OCI-LY3 (cell line): ENCODE results near the gene RRAGD.
"Not testable (repeated sequence)": the region's sequence is repeated elsewhere in the genome, so short reads cannot be mapped to it uniquely, and the experiment has no call there.

ENCODE experiments used
- H2AFZ ChIP-seq: fragments of 200-600, 300-600 bp; shearing (Covaris generic); 2 replicates; pipeline ENCODE4 v1.6.0; 2014; ENCODE audit warnings: antibody characterized with exemption, low read depth, low read length
- H3K27ac ChIP-seq: fragments of 200-600, 300-600 bp; sonication (generic); 2 replicates; pipeline ENCODE4 v1.5.1; 2014; ENCODE audit warnings: mild to moderate bottlenecking, low read length, moderate library complexity, mixed read lengths
- H3K27me3 ChIP-seq: fragments of 200-600, 300-600 bp; sonication (generic); 2 replicates; pipeline ENCODE4 v1.6.1; 2014; ENCODE audit warnings: low read depth, low read length, mixed read lengths
- H3K36me3 ChIP-seq: fragments of 200-600, 300-600 bp; sonication (generic); replicated peaks from 2 replicates; pipeline ENCODE3; 2014; ENCODE audit warnings: low read depth, low read length, mixed read lengths
- H3K4me1 ChIP-seq: fragments of 300-600, 200-600 bp; sonication (generic); 2 replicates; pipeline ENCODE4 v1.6.1; 2014; ENCODE audit warnings: low read length, mixed read lengths
- H3K4me2 ChIP-seq: fragments of 200-600, 300-600 bp; sonication (generic); 2 replicates; pipeline ENCODE4 v1.6.1; 2014; ENCODE audit warnings: low read length, mixed read lengths
- H3K4me3 ChIP-seq: fragments of 300-600, 200-600 bp; sonication (generic); 2 replicates; pipeline ENCODE4 v1.5.1; 2014; ENCODE audit warnings: antibody characterized with exemption, mild to moderate bottlenecking, low read length, moderate library complexity
- H3K79me2 ChIP-seq: fragments of 300-600, 200-600 bp; shearing (Covaris generic); 2 replicates; pipeline ENCODE4 v1.6.1; 2014; ENCODE audit warnings: mild to moderate bottlenecking, low read length, mixed read lengths
- H3K9ac ChIP-seq: fragments of 300-600, 200-600 bp; shearing (Covaris generic); 2 replicates; pipeline ENCODE4 v1.6.0; 2014; ENCODE audit warnings: mild to moderate bottlenecking, low read length, moderate library complexity
- H3K9me3 ChIP-seq: fragments of 200-600, 300-600 bp; shearing (Covaris generic); 2 replicates; pipeline ENCODE4 v1.6.1; 2014; ENCODE audit warnings: low read length, mixed read lengths; ENCODE audit not compliant: insufficient read depth
- H4K20me1 ChIP-seq: fragments of 200-600, 300-600 bp; sonication (generic); 2 replicates; pipeline ENCODE4 v1.6.1; 2016; ENCODE audit warnings: low read length, mixed read lengths; ENCODE audit not compliant: insufficient read depth
- EZH2phosphoT487 ChIP-seq: fragments of 200-600 bp; shearing (Covaris generic); IDR thresholded peaks from 2 replicates; pipeline ENCODE4 v1.6.1; 2018; ENCODE audit warnings: antibody characterized with exemption, mixed run types, low read depth
- TF ChIP-seq, protein P1 (sequence below): fragments of 200-600, 300-600 bp; sonication (generic); IDR thresholded peaks from 2 replicates; pipeline ENCODE4 v1.5.1; 2014; ENCODE audit warnings: antibody characterized with exemption, low read length, low read depth

RRAGD gene

GRCh38 chr6:89400912-89401399, 11.1 kb downstream of the RRAGD start:
- H3K36me3 ChIP-seq = no peaks in the 10 kb centered on the region
- H3K9me3 ChIP-seq = no peaks in the 10 kb centered on the region
- H3K4me2 ChIP-seq = no peak overlapping the region
- H3K27me3 ChIP-seq = no peaks in the 10 kb centered on the region
- no peak overlapping the region for H3K4me3 ChIP-seq
- no peak overlapping the region for H3K27ac ChIP-seq
- H3K9ac ChIP-seq = no peak overlapping the region
- H4K20me1 ChIP-seq = 0 out of 2 replicates have a peak, but pooled peaks cover 5% of the 10 kb centered on the region
- TF ChIP-seq, protein P1, sequence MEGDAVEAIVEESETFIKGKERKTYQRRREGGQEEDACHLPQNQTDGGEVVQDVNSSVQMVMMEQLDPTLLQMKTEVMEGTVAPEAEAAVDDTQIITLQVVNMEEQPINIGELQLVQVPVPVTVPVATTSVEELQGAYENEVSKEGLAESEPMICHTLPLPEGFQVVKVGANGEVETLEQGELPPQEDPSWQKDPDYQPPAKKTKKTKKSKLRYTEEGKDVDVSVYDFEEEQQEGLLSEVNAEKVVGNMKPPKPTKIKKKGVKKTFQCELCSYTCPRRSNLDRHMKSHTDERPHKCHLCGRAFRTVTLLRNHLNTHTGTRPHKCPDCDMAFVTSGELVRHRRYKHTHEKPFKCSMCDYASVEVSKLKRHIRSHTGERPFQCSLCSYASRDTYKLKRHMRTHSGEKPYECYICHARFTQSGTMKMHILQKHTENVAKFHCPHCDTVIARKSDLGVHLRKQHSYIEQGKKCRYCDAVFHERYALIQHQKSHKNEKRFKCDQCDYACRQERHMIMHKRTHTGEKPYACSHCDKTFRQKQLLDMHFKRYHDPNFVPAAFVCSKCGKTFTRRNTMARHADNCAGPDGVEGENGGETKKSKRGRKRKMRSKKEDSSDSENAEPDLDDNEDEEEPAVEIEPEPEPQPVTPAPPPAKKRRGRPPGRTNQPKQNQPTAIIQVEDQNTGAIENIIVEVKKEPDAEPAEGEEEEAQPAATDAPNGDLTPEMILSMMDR = no peak
- TF ChIP-seq EZH2phosphoT487 = no peak
- no peak overlapping the region for H2AFZ ChIP-seq
- H3K4me1 ChIP-seq = no peaks in the 10 kb centered on the region
- H3K79me2 ChIP-seq = no peaks in the 10 kb centered on the region

GRCh38 chr6:89400050-89400449, 12.0 kb downstream of the RRAGD start:
- H3K4me3 ChIP-seq = no peak overlapping the region
- H3K36me3 ChIP-seq = no peaks in the 10 kb centered on the region
- H3K27me3 ChIP-seq = no peaks in the 10 kb centered on the region
- no peaks in the 10 kb centered on the region for H3K79me2 ChIP-seq
- H4K20me1 ChIP-seq = 0 out of 2 replicates have a peak, but pooled peaks cover 5% of the 10 kb centered on the region
- H3K4me1 ChIP-seq = no peaks in the 10 kb centered on the region
- no peak overlapping the region for H3K27ac ChIP-seq
- no peak overlapping the region for H2AFZ ChIP-seq
- no peaks in the 10 kb centered on the region for H3K9me3 ChIP-seq
- TF ChIP-seq EZH2phosphoT487 = no peak
- TF ChIP-seq, protein P1 = no peak
- H3K9ac ChIP-seq = no peak overlapping the region
- H3K4me2 ChIP-seq = no peak overlapping the region

- H3K9me3 ChIP-seq = no peaks in the 10 kb centered on the region
- no peaks in the 10 kb centered on the region for H3K79me2 ChIP-seq
- 0 out of 2 replicates have a peak, but pooled peaks cover 5% of the 10 kb centered on the region for H4K20me1 ChIP-seq
- H2AFZ ChIP-seq = no peak overlapping the region
- H3K4me1 ChIP-seq = no peaks in the 10 kb centered on the region
- no peak overlapping the region for H3K4me2 ChIP-seq
- 0 out of 2 replicates have a peak, but pooled peaks cover under 1% of the 10 kb centered on the region for H3K27me3 ChIP-seq
- no peak overlapping the region for H3K4me3 ChIP-seq
- no peak overlapping the region for H3K9ac ChIP-seq
- no peaks in the 10 kb centered on the region for H3K36me3 ChIP-seq
- TF ChIP-seq, protein P1 = no peak
- TF ChIP-seq EZH2phosphoT487 = no peak
- H3K27ac ChIP-seq = no peak overlapping the region
These were observed 13.1 kb downstream of the RRAGD start for GRCh38 chr6:89398762-89399525.

DNA sequence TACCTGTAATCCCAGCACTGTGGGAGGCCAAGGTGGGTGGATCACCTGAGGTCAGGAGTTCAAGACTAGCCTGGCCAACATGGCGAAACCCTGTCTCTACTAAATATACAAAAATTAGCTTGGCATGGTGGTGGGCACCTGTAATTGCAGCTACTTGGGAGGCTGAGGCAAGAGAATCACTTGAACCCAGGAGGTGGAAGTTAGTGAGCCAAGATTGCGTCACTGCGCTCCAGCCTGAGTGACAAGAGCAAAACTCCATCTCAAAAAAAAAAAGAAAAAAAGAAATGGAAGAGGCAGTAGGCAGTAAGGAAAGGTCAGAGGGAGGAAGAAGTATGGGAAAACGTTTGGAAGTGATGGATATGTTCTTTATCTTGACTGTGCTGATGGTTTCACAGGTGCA, 14.2 kb downstream of the RRAGD start:
- H3K9me3 ChIP-seq, H3K27ac ChIP-seq, H3K9ac ChIP-seq, H2AFZ ChIP-seq, H3K4me2 ChIP-seq, H3K79me2 ChIP-seq, H3K36me3 ChIP-seq, H3K4me3 ChIP-seq, H3K4me1 ChIP-seq: not testable (repeated sequence)
- Histone ChIP-seq H3K27me3 (peaks cover 11% of the 10 kb centered on the region), H4K20me1 (0 out of 2 replicates have a peak, but pooled peaks cover 11% of the 10 kb centered on the region)
